ENCODE measurements around the gene HSPB8. TPM values are rescaled to one million over a fixed set of nuclear protein-coding genes. Genes with fewer than 3 reads are reported as not detected.

The HSPB8 gene
- total and polyA plus RNA-seq, 4 donors: 34.4 to 49.1 (median 40.7) TPM

GRCh38 chr12:119158402-119158801, 20.3 kb upstream of the HSPB8 start:
- no peak overlapping the region for H3K4me3 ChIP-seq
- TF ChIP-seq, protein P1, sequence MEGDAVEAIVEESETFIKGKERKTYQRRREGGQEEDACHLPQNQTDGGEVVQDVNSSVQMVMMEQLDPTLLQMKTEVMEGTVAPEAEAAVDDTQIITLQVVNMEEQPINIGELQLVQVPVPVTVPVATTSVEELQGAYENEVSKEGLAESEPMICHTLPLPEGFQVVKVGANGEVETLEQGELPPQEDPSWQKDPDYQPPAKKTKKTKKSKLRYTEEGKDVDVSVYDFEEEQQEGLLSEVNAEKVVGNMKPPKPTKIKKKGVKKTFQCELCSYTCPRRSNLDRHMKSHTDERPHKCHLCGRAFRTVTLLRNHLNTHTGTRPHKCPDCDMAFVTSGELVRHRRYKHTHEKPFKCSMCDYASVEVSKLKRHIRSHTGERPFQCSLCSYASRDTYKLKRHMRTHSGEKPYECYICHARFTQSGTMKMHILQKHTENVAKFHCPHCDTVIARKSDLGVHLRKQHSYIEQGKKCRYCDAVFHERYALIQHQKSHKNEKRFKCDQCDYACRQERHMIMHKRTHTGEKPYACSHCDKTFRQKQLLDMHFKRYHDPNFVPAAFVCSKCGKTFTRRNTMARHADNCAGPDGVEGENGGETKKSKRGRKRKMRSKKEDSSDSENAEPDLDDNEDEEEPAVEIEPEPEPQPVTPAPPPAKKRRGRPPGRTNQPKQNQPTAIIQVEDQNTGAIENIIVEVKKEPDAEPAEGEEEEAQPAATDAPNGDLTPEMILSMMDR (IDR thresholded peaks at IDR 0.05; ENCODE audit: control extremely low read depth, extremely low read depth): no peak
- no peak overlapping the region for H3K9ac ChIP-seq (ENCODE audit: insufficient read depth in 1 of 2, low read length in 2 of 2)
- DNase-seq (no peak), ATAC-seq (ENCODE audit: insufficient read depth, low FRiP score) (no peak)
- 83 to 91% methylated on average over 7 of the region's 7 CpGs for WGBS, 2 donors
- peaks cover 0 to 3% (median 0%) of the 10 kb centered on the region in 3 donors for H3K27me3 ChIP-seq (ENCODE audit: control insufficient read depth in 3 of 3, insufficient read depth in 3 of 3, low read length in 2 of 3)
- peaks cover 0 to 8% (median 0%) of the 10 kb centered on the region in 5 donors for H3K4me1 ChIP-seq (ENCODE audit: control insufficient read depth in 5 of 5, insufficient read depth in 5 of 5, low read length in 5 of 5)
- H3K27ac ChIP-seq (ENCODE audit: low read depth in 1 of 2, low read length in 1 of 2): peak overlapping the region in 1 of 2 donors; percentile 63
- no peaks in the 10 kb centered on the region for H3K36me3 ChIP-seq (ENCODE audit: control insufficient read depth in 4 of 4, insufficient read depth in 4 of 4, low read length in 4 of 4)
- H3K9me3 ChIP-seq (ENCODE audit: control insufficient read depth in 4 of 4, insufficient read depth in 3 of 4, low read length in 3 of 4): peaks cover 0 to under 1% (median 0%) of the 10 kb centered on the region in 4 donors

DNA sequence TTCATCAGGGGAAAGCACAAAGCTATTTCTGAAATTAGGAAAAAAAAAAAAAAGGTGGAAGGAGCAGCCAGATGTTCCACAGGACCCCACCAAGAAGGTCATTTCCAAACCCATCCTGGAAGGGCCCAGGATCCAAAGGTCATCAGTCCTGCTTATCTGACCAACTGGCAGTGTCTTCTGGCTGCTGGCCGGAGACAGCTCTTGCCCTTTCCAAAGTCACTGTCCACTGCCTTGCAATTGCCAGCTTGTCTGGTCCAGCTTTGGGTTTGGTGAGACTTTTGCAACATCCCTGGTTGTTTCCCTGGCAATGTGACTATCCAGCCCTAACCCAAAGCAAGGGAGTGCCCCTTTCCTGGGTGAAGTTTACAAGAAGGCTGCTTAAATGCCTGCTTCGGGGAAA, 18.9 kb upstream of the HSPB8 start:
- Histone ChIP-seq H3K36me3 (ENCODE audit: control insufficient read depth in 4 of 4, insufficient read depth in 4 of 4, low read length in 4 of 4) (no peaks in the 10 kb centered on the region), H3K9me3 (ENCODE audit: control insufficient read depth in 4 of 4, insufficient read depth in 3 of 4, low read length in 3 of 4) (no peaks in the 10 kb centered on the region), H3K9ac (ENCODE audit: insufficient read depth in 1 of 2, low read length in 2 of 2) (no peak overlapping the region), H3K4me1 (ENCODE audit: control insufficient read depth in 5 of 5, insufficient read depth in 5 of 5, low read length in 5 of 5) (peaks cover 0 to 8% (median 0%) of the 10 kb centered on the region in 5 donors), H3K27ac (ENCODE audit: low read depth in 1 of 2, low read length in 1 of 2) (no peak overlapping the region), H3K27me3 (ENCODE audit: control insufficient read depth in 3 of 3, insufficient read depth in 3 of 3, low read length in 2 of 3) (no peaks in the 10 kb centered on the region), H3K4me3 (no peak overlapping the region)
- 90 to 92% methylated on average over 2 of the region's 2 CpGs for whole genome bisulfite sequencing, 2 donors
- DNase-seq (no peak), ATAC-seq (ENCODE audit: insufficient read depth, low FRiP score) (no peak)
- TF ChIP-seq, protein P1 (IDR thresholded peaks at IDR 0.05; ENCODE audit: control extremely low read depth, extremely low read depth): no peak

- Histone ChIP-seq H3K4me3 (no peak overlapping the region), H3K27me3 (ENCODE audit: control insufficient read depth in 3 of 3, insufficient read depth in 3 of 3, low read length in 2 of 3) (peaks cover 0 to 3% (median 2%) of the 10 kb centered on the region in 3 donors), H3K4me1 (ENCODE audit: control insufficient read depth in 5 of 5, insufficient read depth in 5 of 5, low read length in 5 of 5) (no peaks in the 10 kb centered on the region), H3K36me3 (ENCODE audit: control insufficient read depth in 4 of 4, insufficient read depth in 4 of 4, low read length in 4 of 4) (no peaks in the 10 kb centered on the region), H3K27ac (ENCODE audit: low read depth in 1 of 2, low read length in 1 of 2) (no peak overlapping the region), H3K9me3 (ENCODE audit: control insufficient read depth in 4 of 4, insufficient read depth in 3 of 4, low read length in 3 of 4) (no peaks in the 10 kb centered on the region), H3K9ac (ENCODE audit: insufficient read depth in 1 of 2, low read length in 2 of 2) (no peak overlapping the region)
- ATAC-seq (ENCODE audit: insufficient read depth, low FRiP score) (no peak), DNase-seq (no peak)
- WGBS, 2 donors: 84 to 92% methylated on average over 3 of the region's 3 CpGs
- TF ChIP-seq, protein P1 (IDR thresholded peaks at IDR 0.05; ENCODE audit: control extremely low read depth, extremely low read depth): no peak
Observed at GRCh38 chr12:119167902-119168301, 10.8 kb upstream of the HSPB8 start.

DNA sequence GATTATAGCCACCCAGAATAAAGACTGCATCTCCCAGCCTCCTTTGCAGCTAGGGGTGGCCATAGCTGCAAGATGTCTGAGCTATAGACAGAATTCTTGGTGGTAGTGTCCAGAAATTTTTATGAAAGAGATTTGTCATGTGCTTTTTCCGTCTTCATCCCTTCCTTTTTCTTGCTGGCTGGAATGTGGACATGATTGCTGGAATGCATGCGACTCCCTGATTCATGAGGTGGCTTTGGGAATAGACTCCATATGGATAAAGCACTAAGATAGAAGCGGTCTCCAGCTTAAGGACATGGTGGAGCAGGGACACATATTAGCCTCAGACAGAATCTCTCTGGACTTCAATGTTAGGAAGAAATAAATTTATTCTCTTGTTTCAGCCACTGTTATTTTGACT, 10.0 kb upstream of the HSPB8 start:
- no peak overlapping the region for H3K4me3 ChIP-seq
- DNase-seq: no peak
- no peaks in the 10 kb centered on the region for H3K9me3 ChIP-seq (ENCODE audit: control insufficient read depth in 4 of 4, insufficient read depth in 3 of 4, low read length in 3 of 4)
- H3K9ac ChIP-seq (ENCODE audit: insufficient read depth in 1 of 2, low read length in 2 of 2): no peak overlapping the region
- peaks cover 0 to 3% (median 2%) of the 10 kb centered on the region in 3 donors for H3K27me3 ChIP-seq (ENCODE audit: control insufficient read depth in 3 of 3, insufficient read depth in 3 of 3, low read length in 2 of 3)
- no peaks in the 10 kb centered on the region for H3K36me3 ChIP-seq (ENCODE audit: control insufficient read depth in 4 of 4, insufficient read depth in 4 of 4, low read length in 4 of 4)
- ATAC-seq (ENCODE audit: insufficient read depth, low FRiP score): no peak
- 79 to 92% methylated on average over 3 of the region's 3 CpGs for WGBS, 2 donors
- H3K4me1 ChIP-seq (ENCODE audit: control insufficient read depth in 5 of 5, insufficient read depth in 5 of 5, low read length in 5 of 5): no peaks in the 10 kb centered on the region
- no peak overlapping the region for H3K27ac ChIP-seq (ENCODE audit: low read depth in 1 of 2, low read length in 1 of 2)
- TF ChIP-seq, protein P1 (IDR thresholded peaks at IDR 0.05; ENCODE audit: control extremely low read depth, extremely low read depth): no peak

Data from lung (tissue), 12 donors.